SK-N-DZ (cell line): Measurements from ENCODE around the gene CFAP43.

Source experiments
- DNase-seq: peaks from one replicate; pipeline ENCODE4 v3.0.0-alpha.2; 2015; ENCODE audit warnings: low spot score

CFAP43 gene

GRCh38 chr10:104138131-104138530 is 94.0 kb downstream of the CFAP43 start:
- DNase-seq: no peak

- DNase-seq: no peak
Measured at GRCh38 chr10:104130041-104130440, 102.1 kb downstream of the CFAP43 start.

- DNase-seq: no peak
Measured at GRCh38 chr10:104128214-104128613, 104.0 kb downstream of the CFAP43 start.

- no peak for DNase-seq
Measured at GRCh38 chr10:104127411-104127810, 104.8 kb downstream of the CFAP43 start.

- DNase-seq: no peak
Measured at GRCh38 chr10:104123397-104123796, 108.8 kb downstream of the CFAP43 start.

- no peak for DNase-seq
Measured at GRCh38 chr10:104122225-104123107, 109.7 kb downstream of the CFAP43 start.

GRCh38 chr10:104121485-104122224 is 110.5 kb downstream of the CFAP43 start, which contains the start of gene SFR1:
TSS of gene SFR1 (plus strand) at chr10:104122171. CDS start at chr10:104122184, 13 bp downstream.
- DNase-seq: peak; percentile 97

GRCh38 chr10:104120903-104121484 is 111.2 kb downstream of the CFAP43 start:
- peak; percentile 23 for DNase-seq

- DNase-seq: no peak
Measured at GRCh38 chr10:104120512-104120902, 111.7 kb downstream of the CFAP43 start.

- DNase-seq: no peak
Measured at GRCh38 chr10:104119996-104120395, 112.2 kb downstream of the CFAP43 start.

- DNase-seq: no peak
Measured at GRCh38 chr10:104117839-104118323, 114.3 kb downstream of the CFAP43 start.

GRCh38 chr10:104113376-104113956 is 118.7 kb downstream of the CFAP43 start:
- DNase-seq: no peak

GRCh38 chr10:104109908-104110662 is 122.1 kb downstream of the CFAP43 start:
- DNase-seq: no peak

GRCh38 chr10:104104926-104105325 is 127.2 kb downstream of the CFAP43 start:
- DNase-seq: no peak

GRCh38 chr10:104104418-104104817 is 127.7 kb downstream of the CFAP43 start:
- DNase-seq: no peak

- DNase-seq: no peak
Measured at GRCh38 chr10:104103956-104104355, 128.2 kb downstream of the CFAP43 start.

GRCh38 chr10:104101902-104102301 is 130.3 kb downstream of the CFAP43 start:
- DNase-seq: no peak

- DNase-seq: no peak
Measured at GRCh38 chr10:104100795-104101194, 131.4 kb downstream of the CFAP43 start.

- DNase-seq: no peak
Measured at GRCh38 chr10:104099941-104100340, 132.2 kb downstream of the CFAP43 start.

GRCh38 chr10:104099269-104099668 is 132.9 kb downstream of the CFAP43 start:
- DNase-seq: no peak

GRCh38 chr10:104098358-104098925 is 133.7 kb downstream of the CFAP43 start:
- no peak for DNase-seq
